ENCODE measurements around the gene OCA2.

DNA sequence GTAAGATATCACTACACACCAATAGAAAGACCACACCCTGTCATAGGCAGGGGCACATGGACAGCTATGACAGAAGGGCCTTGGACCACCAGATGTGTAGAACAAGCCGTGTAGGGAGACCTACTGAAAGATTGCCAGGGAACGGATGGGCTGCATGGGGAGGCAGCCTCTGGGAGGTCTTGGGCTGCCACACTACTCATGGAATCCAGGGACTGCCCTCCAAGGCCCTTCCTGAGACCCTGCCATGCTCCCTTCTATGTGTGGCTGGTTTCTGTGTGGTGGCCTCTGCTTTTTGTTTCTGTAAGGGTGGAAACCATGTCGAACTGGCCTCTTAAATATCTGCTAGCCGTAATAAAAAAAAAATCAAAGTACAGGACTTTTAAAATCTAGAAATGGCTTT, 86.9 kb downstream of the OCA2 start:
- TF ChIP-seq, protein P1, sequence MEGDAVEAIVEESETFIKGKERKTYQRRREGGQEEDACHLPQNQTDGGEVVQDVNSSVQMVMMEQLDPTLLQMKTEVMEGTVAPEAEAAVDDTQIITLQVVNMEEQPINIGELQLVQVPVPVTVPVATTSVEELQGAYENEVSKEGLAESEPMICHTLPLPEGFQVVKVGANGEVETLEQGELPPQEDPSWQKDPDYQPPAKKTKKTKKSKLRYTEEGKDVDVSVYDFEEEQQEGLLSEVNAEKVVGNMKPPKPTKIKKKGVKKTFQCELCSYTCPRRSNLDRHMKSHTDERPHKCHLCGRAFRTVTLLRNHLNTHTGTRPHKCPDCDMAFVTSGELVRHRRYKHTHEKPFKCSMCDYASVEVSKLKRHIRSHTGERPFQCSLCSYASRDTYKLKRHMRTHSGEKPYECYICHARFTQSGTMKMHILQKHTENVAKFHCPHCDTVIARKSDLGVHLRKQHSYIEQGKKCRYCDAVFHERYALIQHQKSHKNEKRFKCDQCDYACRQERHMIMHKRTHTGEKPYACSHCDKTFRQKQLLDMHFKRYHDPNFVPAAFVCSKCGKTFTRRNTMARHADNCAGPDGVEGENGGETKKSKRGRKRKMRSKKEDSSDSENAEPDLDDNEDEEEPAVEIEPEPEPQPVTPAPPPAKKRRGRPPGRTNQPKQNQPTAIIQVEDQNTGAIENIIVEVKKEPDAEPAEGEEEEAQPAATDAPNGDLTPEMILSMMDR (IDR thresholded peaks at IDR 0.05): no peak
- no peak for TF ChIP-seq POLR2AphosphoS5 (IDR thresholded peaks at IDR 0.05; ENCODE audit: insufficient read depth in 1 of 2, low read depth in 1 of 2)
- TF ChIP-seq POLR2A (IDR thresholded peaks at IDR 0.05): no peak

Measured in vagina (tissue), 2 donors.